HG03457 (cell line): ENCODE results near the gene HES1.

Source experiments
- ATAC-seq: cut with Tn5 transposase; IDR thresholded peaks from one replicate; pipeline ENCODE4 v1.9.1; 2021; ENCODE audit warnings: moderate number of reproducible peaks; ENCODE audit not compliant: unreplicated experiment

HES1 gene

DNA sequence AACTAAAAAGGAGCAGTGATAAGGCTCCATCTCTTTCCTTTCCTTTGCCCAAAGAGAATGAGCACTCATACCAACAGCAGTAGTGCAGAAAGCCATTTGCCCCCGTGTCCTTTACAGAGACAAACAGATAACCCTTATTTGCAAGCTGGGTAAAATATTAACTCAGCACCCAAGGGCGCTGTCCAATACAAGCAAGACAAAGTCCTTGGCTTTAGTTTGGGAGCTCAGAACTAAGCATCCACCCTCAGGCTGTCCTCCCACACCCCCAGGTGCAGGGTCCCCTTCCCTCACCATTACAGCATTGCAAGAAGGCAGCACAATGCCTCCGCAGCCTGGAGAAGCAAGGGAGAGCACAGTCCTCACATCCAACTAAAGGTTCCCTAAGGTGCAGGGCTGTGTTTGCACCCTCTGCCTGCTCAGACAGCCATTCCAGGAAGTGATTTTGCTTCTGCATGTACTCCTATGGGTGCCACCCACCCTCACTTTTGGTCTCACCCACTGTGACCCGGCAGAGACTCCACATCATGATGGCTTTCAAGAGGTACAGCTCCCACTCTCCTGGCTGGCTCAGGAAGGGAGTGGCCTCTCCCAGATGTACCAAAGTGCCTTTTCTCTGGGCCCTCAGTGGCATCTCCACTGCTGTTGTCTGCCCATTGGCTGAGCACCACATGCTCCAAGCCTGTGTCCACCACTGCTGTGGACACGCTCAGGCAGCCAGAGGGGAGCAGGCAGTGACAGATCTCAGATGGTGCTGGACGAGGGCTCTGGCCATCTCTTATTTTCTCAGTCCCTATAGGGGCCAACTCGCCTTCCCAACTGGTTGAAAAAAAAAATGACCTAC, 34.1 kb upstream of the HES1 start:
- peak; percentile 24 for ATAC-seq

DNA sequence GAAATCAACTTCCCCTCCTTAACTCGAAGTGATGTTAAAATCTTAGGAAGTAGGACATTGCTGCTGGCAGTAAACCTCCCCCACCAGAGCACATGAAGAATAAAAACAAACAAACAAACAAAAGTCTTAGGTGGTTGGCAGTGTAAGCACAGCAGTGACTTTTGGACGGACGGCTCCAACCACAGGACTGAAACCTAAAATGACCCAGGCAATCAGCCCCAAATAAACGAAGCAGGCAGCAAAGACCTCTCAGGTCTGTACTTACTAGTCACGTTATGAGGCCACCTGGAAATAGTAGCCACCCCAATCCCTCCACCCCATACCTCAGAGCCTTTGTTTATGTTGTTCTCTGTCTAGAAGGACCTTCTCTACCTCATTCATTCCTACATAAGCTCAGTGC, 33.5 kb upstream of the HES1 start:
- ATAC-seq, result no peak

DNA sequence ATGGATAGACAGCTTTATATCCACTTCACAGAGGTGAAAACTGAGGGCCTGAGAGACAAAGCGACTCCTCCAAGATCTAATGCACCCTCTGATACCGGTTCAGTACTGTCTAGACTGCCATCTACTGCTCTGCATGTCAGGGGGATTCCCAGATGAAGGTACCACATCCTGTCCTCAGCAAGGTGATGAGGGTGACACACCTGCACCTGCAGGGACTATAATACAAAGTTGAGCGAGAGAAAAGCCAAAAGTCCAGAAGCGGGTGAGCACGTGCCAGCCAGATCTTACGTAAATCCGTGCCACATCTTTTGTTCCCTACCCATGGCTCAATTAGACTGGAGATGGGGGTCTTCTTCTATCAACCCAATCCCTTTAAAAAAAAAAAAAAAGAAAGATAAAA, 32.4 kb upstream of the HES1 start:
- peak; percentile 33 for ATAC-seq

DNA sequence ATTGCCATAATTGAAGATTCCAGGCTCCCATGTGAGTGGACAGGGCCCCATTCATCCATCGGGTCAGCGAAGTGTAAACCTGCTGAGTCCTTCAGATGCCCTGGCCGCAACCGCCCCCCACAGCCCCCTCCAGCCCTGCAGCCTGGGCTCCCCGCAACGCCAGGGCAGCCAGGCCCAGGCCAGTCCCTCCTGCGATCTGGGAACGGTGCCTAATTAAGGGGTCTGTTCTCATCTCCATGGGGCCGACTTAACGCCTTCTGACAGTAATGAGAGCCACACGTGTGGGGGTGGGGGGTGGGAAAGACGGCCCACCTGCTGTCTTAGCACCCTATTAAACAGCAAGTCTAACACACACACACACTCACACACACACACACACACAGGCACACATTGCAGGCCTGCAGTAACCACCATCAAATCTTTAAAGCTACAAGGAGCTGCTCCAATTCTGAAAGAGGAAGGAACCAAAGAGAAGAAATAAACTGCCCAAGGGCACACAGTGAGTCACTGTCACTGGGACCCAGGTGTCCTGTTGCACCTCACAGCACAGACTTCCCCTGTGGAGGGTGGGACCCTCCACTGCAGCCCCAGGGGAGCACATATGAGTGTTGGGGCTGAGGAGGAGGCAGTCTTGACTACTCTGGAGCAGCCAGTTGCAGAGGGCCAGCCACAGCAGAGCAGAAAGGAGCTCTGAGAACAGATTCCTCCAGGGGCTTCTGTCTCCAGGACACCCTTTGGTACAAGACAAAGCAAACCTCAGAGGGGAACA, 31.8 kb upstream of the HES1 start:
- ATAC-seq, result no peak

DNA sequence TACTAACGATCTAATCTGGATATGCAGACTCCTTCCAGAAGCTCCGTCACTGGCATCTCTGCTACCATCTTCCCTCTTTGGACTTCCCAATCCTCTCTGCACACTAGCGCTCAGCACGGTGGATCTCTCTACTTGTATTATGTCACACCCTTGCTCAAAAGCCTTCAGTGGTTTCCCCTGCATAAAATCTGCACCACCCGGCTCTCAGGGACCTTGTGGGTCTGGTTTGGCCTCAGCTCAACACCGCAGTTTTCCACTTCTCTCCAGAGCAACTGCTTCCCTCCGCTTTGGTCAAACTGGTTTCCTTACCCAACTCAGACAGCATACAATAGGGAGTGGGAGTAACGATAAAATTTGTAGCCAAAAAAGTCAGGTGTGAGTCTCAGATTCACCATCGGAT, 30.7 kb upstream of the HES1 start:
- no peak for ATAC-seq

DNA sequence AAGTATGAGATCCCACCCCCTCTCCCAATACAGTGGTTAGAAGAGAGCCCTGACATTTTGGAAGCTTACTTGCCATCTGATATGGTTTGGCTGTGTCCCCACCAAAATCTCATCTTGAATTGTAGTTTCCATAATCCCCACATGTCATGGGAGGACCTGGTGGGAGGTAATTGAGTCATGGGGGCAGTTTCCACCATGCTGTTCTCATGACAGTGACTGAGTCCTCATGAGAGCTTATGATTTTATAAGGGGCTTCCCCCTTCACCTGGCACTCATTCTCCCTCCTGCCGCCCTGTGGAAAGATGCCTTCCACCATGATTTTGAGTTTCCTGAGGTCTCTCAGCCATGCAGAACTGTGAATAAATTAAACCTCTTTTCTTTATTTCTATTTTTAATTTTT, 28.8 kb upstream of the HES1 start:
- ATAC-seq, result no peak

DNA sequence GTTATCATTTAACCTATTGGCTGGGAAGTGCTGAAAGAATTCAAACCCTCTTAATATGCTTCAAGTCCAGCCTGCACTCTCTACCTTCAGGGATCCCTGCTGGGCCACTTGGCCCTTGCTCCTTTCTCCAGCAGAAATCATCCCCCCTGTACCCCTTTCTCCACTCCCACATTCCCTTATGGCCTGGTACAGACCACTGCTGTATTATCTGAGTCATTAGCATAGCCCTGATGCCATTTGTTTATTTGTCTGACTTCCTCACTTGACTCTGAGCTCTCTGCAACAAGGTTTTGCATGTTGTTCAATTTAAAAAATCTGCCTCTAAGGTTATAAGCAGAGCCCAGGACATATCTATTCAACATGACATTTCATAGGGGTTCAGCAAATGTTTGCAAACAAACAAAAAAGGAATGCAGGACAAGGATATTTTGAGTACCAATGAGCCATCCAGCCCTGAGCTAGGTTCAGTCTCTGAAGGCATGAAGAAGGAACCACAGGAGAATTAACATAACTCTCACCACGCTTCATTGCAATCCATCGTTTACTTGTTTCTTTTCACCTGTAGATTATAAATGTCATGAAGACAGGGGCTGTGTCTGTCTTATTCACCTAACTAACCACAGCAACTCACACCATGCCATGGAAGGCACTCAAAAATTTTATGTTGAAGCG, 26.6 kb upstream of the HES1 start:
- ATAC-seq, result no peak

DNA sequence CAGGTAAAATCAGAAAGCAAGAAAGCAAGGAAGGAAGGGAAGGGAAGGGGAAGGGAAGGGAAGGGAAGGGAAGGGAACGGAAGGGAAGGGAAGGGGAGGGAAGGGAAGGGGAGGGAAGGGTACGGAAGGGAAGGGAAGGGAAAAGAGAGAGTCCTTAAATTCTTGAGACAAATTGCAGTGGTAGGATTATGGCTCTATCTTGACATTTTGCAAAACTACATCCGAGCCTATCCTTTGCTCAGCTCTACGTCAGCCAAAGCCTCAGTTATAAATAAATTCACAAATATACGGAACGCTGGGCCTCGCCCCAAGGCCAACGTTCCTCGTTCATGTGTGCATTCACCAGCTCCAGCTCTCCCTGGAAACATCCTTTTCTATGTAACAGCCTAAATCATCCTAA, 25.5 kb upstream of the HES1 start:
- no peak for ATAC-seq

DNA sequence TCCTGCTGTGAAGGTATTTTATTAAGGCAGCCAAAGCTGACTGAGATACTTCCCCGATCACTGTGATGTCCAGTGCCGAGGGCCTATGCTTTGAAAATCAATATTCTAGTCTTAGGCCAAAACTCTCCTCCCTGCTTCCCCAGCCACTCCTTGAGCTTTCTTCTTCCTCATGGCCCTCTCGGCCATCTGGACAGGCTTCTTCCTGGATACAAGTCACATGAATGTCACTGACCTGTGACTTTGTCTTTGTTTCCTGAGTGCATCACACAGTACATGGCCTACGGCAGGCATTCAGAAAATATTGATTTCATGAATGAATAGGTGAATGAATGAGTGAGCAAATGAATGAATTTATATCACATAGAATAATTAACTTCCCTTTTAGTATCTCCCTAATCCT, 24.6 kb upstream of the HES1 start:
- no peak for ATAC-seq

DNA sequence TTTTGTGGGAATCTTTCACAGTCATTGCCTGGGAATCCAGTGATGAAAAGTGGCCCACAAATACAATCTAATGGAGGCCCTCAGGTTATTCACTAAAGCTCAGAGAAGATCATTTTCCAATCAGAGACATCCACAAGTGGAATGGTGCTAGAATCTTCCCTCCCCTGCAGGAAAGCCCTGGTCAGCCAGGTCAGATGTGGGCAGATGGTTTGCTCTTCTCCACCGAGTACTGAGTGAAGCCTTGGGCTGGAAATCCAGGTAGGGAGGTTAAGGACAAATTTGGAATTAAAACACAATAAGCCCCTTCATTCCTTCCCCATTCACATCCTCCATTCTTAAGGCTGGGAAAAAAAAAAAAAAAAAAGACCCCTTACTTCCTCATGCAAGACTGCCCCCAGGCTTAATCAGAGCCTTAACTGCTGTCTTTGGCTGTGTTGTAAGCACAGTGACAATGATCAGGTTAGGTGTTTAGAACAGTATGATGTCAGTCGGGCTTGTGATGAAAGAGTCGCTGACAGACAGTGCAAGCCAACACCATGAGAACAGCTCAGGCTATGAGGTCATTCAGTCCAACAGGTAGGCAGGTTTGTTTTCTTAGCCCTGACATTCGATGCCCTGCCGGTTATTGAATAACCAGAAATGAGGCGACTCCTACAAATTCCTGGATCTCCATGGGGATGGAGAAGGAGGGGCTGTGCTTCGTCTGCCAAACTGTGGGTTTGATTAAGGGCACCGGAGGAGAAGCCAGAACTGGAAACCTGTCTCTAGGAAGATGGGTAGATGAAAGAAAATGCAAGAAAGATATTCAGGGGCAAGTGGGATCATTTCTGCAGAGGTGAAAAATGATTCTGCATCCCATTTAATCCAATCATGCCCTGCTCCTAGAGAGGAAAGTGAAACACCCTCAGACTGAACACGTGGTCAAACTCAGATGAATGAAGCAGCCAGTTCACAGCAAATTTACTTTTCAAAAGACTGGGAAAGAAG, 23.5 kb upstream of the HES1 start:
- no peak for ATAC-seq

DNA sequence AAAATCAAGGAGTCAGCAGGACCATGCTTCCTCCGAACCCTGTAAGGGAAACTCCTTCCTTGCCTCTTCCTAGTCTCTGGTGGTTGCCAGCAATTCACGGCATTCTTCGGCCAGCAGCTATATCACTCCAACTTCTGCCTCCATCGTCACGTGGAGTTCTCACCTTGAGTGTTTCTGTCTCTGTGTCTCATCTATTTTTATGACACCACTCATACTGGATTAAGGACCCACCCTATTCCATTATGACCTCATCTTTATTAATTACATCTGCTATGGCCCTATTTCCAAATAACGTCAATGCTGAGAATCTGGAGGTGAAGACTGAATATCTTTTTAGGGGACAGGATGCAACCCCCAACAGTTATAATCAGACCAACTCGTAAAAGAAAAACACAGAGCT, 21.8 kb upstream of the HES1 start:
- no peak for ATAC-seq

DNA sequence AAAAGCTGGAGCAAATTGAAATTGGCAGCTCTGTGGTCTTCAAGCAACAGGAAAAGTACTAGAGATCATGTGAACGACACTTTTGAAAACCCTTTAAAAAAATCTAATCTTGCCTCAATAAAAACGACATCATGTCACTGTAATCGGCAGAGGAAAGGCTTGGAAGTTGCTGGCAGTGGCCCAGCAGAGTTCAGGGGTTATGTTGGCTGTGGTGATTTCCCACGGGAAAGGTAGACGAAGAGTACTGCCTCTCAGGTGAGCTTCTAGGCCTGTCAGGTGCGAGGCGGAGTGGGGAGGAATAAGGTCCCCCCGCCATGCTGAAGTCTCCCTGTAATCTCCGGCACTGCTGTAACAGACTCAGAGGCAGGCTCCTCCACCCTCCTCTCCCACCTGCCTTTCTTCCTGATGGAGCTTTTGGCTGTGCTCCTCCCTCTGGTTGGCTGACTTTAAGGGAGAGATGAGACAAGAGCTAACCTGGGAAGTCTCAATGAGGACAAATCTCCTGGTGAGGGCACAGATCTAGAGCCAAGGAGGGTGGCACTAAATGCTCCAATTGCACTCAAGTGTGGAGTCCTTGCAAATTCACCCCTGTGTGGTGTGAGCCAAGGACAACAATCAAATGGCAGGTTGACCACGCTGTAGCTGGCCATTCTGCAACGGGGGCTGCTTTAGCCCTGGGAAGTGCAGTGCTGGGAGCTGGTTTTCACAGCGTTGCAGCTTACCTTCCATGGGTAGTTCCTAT, 18.7 kb upstream of the HES1 start:
- ATAC-seq, result no peak

DNA sequence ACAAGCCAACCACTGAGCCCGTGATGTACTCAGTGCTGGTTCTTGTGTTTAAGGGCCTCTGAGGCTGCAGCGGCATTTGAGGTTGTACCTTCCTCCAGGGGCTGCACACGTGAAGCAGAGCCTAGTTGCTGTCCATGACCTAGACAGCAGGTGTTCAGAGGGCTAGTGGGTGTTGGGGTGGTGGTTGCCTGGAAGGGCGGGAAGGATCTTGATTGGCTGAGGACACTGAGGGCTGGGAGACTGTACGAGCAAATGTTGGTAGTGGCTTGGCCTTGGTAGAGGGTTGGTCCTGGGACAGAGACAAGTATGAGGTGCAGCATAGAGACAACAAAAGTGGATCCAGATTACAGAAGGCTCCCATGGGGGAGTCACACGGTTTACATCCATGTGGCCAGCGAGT, 17.0 kb upstream of the HES1 start:
- no peak for ATAC-seq

DNA sequence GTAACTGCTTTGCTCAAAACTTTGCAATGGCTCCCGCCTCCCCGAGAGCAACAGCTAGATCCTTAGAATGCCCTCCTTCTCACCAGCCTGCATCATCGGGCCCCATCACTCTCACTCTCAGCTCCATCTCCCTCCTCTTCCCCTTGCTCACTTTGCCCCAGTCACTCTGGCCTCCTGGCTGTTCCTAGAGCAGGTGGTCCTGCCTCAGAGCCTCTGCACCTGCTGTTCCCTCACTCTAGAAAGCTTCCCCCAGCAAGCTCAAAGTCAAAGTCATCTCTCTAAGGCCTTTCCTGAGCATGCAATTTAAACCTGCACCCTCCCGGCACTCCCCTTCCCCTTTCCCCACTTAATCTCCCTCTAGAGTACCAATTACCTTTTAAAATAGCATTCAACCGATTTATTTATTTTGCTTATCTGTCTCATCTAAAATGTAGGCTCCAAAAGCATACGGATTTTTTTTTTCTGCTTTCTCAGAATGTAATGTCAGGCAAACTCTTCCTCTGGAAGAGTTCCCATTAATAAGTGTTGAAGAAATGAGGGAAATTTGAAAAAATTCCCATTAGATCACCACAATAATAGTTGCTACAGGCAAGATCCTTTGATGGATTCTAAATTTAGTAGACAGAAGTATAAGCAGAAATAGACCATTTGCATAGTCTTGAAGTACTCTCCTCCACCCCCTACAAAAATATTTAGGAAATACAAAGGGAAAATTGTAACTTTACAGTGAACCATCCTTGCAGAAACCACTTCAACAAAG, 15.9 kb upstream of the HES1 start:
- ATAC-seq, result no peak

DNA sequence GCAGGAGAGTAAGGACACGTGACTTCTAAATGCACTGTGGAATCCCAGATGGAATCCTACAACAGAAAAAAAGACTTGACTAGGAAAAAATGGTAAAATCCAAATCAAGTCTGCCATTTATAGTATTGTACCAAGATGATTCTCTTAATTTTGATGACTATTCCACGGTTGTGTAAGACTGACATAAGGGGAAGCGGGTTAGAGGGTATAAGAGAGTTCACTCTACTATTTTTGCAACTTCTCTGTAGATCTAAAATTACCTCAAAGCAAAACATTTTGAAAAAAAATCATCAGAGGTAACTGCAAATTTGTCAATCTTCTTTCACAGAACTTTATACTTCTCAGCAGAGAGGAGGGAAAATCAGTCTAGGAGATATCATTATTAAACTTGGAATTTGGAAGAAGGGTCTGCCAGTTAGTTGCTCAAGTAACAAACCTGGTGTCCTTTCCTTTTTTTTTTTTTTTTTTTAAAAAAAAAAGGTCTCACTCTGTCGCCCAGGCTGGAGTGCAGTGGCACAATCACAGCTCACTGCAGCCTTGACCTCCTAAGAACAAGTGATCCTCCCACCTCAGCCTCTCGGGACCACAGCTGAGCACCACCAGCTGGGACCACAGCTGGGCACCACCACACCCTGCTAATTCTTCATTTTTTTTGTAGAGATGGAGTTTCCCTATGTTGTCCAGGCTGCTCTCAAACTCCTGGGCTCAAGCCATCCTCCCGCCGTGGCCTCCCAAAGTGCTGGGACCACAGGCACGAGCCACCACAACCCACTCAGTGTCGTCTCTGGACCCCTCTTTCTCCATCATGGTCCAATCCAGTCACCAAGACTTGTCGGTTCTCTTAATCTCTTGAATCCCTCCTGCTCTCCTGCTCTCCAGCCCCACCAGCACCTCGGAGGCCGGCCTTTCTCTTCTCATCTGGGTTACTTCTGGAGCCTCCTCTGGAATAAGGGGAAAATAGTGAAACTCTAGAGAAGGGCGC, 14.9 kb upstream of the HES1 start:
- ATAC-seq, result no peak

DNA sequence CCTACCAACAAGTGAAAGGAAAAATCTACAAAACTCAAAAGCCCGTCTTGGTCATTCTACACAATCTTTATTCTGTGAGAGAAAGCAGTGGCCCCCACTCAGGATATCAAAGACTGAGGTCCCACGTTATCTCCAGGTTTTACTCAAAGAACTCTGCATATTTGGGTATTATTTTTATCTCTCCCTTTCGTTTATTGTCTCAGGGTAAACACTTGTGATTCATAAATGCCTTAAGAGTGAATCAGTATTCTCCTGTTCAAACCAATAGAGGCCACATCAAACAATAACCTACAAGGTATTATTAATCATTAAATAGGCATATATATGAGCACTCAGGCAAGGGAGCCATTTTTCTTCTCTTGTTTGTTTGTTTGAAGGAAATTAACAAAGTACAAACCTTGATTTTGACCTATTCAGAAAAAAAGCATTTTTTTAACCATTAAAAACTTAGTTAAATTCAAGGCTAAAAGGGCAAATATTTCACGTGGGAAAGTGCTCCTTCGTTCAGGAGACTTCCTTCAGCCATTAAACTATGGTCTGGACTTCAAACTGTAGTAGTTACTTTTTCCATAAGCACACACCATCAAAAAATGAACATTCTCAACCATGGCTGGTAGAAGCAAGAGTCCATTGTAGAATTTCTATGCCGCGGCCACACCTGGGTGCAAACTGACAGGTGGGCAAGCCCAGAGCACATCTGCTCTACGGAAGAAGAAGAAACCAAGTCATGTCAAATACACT, 13.9 kb upstream of the HES1 start:
- no peak for ATAC-seq

DNA sequence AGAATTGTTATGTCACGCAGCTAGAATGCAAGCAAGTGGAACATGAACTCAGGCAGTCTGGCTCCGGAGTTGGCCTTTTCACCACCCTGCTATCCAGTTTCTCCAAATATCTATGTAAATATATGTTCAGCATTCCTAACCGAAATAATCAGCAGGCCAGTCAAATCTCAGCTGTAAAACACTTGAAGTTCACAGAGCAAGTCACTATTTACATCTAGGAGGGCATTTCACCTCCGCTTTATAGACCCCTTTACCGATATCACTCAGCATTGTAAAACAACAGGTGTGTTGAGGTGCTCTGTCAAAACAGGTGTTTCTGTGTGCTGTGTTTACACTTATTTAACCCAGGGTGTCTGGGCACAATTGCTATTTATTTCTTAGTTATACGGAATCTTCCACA, 12.2 kb upstream of the HES1 start:
- no peak for ATAC-seq
